Bronchus fibroblast of lung (primary cell): ENCODE measurements around the gene ICOSLG. TPM values are rescaled to one million over a fixed set of nuclear protein-coding genes. Genes with fewer than 3 reads are reported as not detected.

Source experiments
- total RNA-seq: library from RNA; depleted of rRNA; stranded (reverse); fragments of >200 nt; gene quantifications from 2 replicates; pipeline ENCODE4 v1.2.3, GENCODE V29; 2015

Gene ICOSLG, protein sequence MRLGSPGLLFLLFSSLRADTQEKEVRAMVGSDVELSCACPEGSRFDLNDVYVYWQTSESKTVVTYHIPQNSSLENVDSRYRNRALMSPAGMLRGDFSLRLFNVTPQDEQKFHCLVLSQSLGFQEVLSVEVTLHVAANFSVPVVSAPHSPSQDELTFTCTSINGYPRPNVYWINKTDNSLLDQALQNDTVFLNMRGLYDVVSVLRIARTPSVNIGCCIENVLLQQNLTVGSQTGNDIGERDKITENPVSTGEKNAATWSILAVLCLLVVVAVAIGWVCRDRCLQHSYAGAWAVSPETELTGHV
- under 0.01 TPM in 1 of 2 replicates, not detected in the other for total RNA-seq

DNA sequence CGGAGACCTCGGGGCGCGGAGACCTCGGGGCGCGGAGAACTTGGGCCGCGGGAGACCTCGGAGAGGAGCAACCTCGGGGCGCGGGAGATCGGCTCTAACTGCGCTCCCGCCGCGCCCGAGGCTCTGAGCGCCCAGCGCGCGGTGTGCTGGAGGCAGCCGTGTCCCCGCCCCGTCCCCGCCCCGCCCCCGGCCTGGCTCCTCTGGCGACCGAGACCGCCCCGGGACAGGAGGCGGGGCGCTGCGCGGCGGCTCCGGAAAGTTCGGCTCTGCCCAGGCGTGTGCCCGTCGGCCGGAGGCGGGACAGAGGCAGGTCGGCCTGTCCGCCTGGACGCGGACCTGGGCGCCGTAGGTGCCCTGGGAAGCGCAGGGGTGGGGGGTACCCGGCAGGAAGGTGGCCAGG lies at the start of gene ICOSLG:
TSS of gene ICOSLG (minus strand) at position 102 of the 400 bp plus-strand sequence. CDS start 126 bp downstream, outside the sequence.

DNA sequence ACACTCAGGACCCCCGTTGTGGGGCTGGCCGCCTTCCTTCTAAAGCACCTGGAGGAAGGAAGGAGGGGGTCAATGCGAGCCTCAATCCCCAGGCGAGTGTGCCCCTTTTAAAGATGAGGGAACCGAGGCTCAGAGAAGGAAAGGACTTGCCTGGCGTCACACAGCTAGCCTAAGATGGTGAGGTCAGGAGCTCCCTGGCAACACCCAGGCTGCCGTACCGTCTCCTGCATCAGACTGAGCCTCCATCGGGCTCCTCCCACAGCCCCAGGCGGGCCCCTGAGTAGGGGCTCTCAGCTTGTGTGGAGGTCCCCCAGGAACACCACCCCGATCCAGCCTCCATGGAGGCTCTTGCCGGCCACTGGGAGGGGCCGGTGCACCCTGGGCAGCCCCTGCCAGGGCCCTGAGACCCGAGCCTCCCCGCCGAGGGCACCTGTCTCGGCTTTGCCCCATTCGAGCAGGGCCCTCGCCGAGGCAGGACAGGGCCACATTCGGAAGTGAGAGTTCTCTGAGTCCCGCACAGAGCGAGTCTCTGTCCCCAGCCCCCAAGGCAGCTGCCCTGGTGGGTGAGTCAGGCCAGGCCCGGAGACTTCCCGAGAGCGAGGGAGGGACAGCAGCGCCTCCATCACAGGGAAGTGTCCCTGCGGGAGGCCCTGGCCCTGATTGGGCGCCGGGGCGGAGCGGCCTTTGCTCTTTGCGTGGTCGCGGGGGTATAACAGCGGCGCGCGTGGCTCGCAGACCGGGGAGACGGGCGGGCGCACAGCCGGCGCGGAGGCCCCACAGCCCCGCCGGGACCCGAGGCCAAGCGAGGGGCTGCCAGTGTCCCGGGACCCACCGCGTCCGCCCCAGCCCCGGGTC lies 44.6 kb upstream of the ICOSLG start, which contains the start of gene AIRE:
TSS of gene AIRE (plus strand) at position 739 of the 855 bp plus-strand sequence. CDS start 131 bp downstream, outside the sequence.

DNA sequence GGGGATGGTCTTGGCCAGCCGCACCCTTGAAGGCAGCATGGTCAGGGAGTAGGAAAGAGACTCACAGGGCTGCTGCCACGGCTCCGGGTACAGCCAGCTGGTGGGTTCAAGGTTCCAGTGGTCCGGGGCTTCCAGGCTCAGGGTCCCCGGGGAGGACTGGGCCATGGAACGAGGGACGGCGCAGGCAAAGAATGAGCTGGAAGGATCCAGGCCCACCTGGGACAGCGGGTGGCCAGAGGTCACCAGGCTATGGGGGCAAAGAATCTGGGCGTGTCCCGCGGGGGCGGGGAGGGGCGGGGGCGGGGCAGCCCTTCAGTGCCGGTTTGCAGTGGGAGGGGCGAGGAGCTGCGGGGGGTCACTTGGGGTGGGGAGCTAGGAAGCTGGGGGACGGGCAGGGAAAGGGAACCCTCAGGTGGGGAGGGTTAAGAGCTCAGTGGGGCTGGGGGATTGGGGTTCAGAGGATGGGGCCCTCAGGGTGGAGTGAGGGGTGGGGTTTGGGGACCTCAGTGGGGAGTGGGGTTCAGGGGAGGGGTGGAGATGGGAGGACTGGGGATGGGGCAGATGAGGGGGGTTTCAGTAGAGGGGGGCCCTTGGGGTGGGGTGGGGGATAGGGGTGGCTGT lies 21.0 kb upstream of the ICOSLG start, which contains the start of gene DNMT3L:
TSS of gene DNMT3L (minus strand) at position 223 of the 621 bp plus-strand sequence. CDS start 638 bp downstream, outside the sequence.

Other genes with a start within 250 kb of the ICOSLG start
- gene TRAPPC10, start 228.6 kb downstream of the ICOSLG start, total RNA-seq = 9.4 and 9.5 TPM in 2 replicates
- gene PWP2, start 133.5 kb downstream of the ICOSLG start, total RNA-seq = 3.4 and 6.7 TPM in 2 replicates
- 3.5 and 5.6 TPM in 2 replicates for gene GATD3, start 107.3 kb downstream of the ICOSLG start, total RNA-seq
- not detected in 2 replicates for gene DNMT3L, start 21.0 kb upstream of the ICOSLG start, total RNA-seq
- not detected in 2 replicates for gene AIRE, start 44.9 kb upstream of the ICOSLG start, total RNA-seq
- gene PFKL, start 59.1 kb upstream of the ICOSLG start, total RNA-seq = 96.3 and 107 TPM in 2 replicates
- 13.3 and 16.6 TPM in 2 replicates for gene CFAP410, start 98.4 kb upstream of the ICOSLG start, total RNA-seq
- not detected in 2 replicates for gene TRPM2, start 112.7 kb upstream of the ICOSLG start, total RNA-seq
- gene LRRC3, start 214.6 kb upstream of the ICOSLG start, total RNA-seq = 1.3 and 1.5 TPM in 2 replicates